GM21723 (cell line): ENCODE data around the gene NSMF.

Experiments used
- ATAC-seq: cut with Tn5 transposase; IDR thresholded peaks from one replicate; pipeline ENCODE4 v1.9.1; 2021; ENCODE audit warnings: mild to moderate bottlenecking, moderate library complexity; ENCODE audit not compliant: unreplicated experiment

The NSMF gene

DNA sequence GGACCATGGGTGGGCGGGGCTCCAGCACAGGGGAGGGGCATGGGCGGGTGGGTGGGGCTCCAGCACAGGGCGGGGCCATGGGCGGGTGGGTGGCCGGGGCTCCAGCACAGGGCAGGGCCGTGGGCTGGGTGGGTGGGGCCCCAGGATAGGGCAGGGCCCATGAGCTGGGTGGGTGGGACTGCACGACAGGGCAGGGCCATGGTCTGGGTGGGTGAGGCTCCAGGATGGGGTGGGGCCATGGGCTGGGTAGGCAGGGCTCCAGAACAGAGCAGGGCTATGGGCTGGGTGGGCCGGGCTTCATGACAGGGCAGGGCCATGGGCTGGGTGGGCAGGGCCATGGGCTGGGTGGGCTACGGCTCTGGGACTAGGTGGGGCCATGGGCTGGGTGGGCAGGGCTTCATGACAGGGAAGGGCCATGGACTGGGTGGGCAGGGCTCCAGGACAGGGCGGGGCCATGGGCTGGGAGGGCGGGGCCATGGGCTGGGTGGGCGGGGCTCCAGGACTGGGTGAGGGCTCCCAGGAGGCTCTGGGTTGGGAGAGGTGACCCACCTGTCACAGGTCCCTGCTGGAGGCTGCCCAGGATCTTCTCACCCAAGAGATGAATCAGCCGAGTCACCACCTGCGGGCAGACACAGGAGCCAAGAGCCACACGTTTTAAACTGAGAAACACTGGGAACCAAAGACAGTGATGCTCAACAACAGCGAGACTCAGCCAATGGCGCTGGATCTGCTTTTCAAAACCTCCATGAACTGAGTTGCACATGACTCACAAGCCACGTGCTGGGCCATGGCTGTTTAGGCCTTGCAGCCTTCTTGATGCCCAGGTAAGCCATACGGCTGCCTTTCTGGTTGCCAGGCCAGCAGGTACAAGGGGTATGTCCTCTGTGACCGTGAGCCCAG is 33.6 kb upstream of the NSMF start:
- ATAC-seq, result no peak

DNA sequence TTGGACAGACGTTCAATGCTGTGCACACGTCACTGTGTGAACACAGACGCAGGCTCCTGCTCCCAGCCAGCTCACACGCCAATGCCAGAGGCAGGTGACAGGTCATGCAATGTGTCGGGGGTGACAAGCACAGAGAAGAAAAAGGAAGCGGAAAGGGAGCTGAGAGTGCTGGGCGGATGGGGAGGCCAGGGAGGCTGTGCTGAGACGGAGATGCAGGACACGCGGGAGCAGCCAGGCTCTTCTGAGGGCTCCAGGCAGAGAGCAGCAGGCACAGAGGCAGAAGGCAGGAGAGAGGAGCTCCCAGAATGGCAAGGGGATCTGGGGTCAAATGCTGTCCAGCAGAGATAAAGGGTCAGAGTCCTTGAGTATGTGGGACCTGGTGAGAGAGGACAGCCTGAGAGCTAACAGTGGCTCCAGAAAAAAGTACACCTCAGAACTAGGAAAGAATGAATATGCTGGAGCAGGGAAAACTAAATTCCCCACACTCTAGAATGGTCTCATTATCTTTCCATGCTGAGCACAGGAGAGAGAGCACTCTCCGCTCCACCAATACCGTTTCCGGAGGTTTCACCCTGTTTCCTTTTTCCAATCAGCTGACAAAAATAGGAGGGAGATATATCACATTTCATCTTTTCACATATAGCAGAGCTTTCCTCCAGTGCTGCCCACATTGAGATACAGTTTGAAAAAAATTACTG is 32.8 kb upstream of the NSMF start:
- no peak for ATAC-seq

DNA sequence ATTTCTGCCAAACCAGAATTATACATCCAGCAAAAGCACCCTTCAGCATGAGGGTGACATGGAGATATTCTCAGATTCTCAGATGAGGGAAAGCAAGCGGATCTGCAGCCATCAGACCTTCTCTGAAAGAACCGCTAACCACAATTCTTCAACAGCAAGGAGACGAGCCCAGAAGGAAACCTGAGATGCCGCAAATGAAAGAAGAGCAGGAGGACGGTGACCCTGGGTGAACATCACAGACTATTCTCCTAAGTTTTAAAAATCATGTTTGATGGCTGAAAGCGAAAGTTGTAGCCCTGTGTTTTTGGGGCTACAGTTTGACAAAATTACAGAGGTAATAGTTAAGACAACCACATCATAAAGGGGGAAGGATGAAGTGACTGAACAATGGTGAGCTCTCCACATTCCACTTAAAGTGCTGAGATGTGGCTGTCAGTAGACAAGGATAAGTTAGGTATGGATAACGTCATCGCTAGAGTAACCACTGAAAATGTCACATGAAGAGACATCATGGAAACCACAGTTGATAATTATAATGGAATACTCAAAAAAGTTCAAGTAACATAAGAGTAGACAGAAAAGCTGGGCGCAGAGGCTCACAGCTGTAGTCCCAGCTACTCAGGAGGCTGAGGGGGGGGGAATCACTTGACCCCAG is 31.5 kb upstream of the NSMF start:
- no peak for ATAC-seq

DNA sequence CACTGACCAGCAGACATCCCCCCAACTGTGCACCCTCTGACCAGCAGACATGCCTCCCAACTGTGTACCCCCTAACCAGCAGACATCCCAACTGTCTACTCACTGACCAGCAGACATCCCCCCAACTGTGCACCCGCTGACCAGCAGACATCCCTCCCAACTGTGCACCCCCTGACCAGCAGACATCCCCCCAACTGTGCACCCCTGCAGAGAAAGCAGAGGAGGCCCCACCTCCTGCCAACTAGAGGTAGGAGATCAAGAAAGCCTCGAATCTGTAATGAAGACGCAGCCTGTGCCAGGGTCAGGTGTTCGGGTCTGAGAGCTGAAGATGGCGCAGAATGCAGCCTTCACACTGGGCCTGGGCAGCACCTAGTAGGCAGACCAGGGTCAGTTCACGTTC is 29.8 kb upstream of the NSMF start:
- ATAC-seq, result no peak

DNA sequence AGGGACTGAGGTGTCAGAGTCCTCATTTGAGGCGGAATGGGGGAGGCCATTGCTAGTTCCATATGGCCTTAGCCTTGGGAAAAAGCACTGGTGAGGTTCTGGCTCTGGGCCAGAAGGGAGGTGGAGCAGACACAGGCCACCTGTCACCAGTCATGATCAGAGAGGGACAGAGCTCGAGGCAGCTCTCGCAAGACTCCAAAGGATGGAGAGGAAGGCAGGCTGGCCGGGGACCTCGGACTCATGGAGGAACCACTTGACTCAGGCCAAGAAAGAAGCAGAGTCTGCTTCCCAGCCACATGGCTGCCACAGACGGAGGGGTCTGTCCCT is 29.2 kb upstream of the NSMF start:
- ATAC-seq, result no peak

DNA sequence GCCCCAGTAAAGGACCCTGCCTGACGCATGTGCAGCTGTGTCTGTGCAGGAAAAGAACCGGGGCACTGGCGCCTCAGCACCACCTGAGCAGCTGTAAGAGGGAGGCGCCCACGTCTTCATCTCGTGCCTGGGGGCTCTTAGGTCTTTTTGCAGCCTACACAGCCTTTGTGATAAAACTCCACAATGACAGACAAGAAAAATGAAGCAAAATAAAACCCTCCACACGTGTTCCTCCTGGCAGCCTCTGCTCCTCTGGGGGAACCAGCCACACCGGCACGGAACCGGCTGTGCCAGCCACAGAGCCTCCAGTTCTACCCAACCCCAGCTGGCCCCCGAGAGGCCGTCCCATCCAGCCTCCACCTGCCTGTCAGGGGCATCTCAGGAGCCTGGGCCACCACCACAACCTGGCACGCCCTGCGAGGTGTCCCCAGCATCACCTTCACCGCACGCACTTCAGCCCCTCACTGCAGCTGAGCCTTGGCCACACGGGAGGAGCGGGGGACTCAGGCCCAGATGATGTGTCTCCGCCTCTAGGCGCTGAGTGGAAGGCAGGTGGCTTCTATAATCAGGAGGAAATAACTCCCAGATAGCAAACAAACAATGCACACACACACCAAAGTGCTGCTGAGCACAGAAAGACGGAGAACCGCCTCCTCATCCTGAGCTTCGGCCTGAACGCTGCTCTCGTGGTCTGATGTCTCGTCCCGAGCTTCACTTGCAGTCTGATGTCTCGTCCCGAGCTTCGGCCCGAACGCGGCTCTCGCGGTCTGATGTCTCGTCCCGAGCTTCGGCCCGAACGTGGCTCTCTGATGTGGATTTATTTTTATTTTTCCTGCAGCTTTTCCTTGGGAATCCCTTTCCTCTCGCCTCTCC is 28.6 kb upstream of the NSMF start:
- ATAC-seq, result no peak

DNA sequence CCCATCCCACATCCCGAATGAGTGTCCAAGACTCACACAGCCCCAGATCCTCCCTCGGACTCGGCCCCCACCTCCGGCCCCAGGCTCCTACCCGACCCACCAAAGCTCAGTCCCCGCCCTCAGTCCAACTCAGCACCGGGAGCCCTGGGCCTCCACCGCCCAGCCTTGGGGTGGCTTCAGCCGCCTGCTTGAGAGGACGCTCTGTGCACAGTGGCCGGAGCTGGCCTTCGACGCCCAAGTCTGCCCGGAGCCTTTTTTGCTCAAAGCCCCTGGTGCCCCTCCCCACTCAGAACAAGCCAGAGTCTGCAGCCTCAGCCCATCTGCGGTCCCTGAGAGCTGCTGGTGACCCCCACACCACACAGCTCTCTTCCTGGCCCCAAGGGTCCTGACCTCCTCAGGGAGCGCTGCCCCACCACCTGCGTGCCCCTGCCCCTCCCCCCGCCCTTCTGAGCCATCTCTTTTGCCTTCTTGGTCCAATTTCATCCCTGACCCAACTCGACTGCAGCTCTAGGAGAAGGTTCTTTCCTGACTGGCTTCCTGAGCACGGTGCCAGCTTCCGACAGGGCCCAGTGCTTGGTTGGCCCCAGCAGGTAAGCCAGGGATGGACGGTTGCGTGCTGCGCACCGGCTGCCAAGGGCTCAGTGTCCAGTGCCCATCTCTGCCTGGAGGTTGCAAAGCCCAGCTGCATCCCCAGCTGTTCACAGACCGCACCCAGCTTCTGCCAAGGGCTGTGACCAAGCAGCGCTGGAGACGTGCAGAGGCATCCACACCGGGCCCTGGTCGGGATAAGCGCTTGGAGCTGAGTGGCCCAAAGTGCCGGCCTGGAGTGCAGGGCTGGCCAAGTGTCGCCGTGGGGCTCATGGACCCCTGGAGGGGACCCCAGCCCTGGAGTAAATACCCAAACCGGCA is 27.7 kb upstream of the NSMF start:
- ATAC-seq, result no peak

DNA sequence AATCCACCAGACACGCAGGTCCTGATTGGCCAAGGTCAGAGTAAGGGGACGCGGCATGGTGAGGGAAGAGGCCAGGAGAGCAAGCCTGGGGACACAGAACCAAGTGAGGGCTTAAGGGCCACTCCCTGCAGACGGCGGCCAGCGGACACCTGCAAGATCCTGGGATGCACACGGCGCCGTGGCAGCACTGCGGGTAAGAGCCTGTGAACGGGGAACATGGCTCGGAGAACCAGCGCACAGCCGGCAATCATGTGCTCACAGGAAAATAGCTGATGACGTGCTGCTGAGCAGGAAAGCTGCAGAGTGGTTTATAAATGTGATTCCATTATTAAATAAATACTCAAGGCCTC is 27.0 kb upstream of the NSMF start:
- ATAC-seq, result no peak

DNA sequence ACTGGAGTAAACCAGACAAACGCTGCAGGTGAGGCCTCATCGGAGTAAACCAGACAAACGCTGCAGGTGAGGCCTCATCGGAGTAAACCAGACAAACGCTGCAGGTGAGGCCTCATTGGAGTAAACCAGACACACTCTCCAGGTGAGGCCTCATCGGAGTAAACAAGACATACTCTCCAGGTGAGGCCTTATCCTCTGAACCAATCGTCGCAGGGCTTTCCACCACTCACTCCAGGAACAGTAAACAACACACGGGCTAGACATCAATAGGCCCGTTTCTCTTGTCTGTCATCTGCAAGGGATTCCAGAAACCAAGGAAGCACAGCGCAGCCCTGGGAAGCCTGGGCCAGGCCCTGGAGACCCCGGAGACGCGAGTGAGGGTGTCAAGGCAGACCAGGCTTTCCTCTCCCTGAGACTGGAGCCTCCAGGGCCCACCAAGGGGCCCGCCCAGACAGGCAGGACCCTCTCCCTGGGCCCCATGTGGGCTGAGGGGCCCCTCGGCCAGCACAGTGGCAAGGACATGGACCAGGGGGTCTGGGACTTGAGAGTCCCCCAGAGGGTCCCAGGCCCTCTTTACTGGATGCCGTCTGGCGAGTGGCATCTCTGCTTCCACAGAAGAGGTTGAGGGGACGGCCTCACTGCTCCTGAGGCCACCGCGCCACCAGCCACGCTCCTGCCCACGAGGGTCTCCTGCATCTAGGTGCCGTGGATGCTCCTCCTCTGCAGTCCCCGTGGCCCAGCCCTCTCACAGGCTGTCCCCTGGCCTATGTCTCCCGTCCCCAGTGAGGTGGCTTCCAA is 26.4 kb upstream of the NSMF start:
- no peak for ATAC-seq

DNA sequence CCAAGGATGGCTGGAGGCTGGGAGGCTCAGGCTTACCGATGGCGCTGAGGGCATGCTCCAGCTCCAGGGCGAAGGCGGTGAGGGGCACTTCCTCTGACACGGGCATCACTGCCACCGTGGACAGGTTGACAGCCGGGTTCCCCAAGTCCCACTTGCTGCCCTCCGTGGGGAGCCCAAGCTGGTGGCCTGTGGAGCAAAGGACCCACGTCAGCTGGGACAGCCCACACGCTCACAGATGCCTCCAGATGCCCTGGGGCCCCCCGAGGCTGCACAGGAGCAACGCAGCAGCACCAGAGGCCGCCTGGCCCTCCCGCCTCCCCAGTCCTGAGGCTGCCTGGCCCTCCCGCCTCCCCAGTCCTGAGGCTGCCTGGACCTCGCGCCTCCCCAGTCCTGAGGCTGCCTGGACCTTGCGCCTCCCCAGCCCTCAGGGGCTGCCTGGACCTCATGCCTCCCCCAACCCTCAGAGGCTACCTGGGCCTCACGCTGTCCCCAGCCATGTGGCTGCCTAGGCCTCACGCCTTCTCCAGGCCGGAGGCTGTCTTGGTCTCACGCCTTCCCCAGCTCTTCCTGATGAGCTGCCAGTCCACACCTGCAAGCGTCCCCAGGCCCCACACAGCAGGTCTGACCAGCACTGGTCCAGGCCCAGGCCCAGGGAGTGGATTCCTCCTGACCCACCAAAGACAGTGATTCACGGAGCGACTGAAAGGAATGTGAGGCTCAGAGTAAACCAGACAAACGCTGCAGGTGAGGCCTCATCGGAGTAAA is 25.6 kb upstream of the NSMF start:
- no peak for ATAC-seq

DNA sequence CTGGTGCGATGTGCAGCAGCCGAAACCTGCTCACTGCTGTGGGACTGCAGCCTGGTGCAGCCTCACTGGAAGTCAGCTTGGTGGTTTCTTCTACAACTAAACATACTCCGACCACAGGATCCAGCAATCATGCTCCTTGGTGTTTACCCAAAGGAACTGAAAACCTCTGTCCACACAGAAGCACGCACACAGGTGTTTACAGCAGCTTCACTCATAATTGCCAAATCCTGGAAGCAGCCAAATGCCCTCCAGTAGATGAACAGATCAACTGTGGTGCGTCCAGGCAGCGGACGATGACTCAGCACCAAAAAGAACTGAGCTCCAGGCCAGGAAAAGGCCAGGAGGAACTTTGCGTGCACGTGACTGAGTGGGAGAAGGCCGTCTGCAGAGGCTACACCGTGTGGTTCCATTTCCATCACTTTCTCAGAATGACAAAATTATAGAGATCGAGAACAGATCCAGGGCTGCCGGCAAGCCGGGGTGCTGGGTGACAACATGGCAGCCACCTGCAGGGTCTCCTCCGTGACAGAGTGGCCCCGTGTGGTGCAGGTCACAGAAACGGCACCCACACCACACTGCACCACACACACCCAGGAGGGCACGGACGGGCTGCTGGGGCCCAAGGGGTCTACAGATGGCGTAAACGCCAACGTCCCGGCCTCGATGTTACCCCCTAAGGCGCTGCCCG is 23.1 kb upstream of the NSMF start:
- ATAC-seq, result no peak

DNA sequence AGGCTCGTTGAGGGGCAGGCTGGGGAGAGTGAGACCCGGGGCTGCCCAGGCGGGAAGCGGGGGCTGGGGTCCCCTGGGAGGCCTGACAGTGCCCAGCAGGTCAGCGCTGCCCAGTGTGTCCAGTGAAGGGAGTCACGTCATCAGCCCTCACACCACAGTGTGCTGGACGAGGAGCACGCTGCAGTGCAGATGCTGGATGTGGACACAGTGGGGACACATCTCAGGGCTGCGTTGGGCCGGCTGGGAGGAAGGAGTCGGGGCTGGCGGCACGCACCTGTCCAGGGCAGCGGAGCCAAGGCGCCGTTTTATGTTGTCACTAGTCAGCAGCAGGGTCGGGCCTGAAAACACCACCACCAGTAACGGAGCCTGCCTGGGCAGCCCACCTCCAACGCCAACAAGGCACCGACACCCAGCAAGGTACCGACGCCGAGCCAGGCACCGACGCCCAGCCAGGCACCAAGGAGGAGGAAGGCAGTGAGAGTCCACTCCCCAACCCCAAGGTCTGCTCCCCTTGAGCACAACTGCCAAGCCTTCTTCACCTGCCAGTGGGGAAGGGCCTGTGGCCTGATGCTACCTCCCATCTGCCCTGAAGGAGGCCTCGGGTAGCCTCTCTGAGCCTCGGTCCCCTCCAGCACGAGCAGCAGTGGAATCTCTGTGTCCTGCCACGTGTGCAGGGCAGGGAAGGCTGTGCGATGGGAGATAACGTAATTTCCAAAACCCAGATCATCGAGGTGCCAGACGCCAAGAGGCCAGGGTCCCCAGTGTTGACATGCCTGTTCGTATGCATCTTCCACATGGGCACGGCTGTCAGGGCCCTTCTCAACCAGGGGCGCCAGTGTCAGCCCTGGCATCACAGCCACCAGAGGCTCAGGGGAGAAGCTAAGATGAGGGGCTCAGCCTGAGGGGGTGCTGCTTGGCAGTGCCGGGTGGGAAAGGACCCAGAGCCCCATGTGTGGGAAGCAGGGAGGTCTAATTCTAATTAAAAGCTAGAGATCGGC is 21.9 kb upstream of the NSMF start:
- ATAC-seq, result no peak

DNA sequence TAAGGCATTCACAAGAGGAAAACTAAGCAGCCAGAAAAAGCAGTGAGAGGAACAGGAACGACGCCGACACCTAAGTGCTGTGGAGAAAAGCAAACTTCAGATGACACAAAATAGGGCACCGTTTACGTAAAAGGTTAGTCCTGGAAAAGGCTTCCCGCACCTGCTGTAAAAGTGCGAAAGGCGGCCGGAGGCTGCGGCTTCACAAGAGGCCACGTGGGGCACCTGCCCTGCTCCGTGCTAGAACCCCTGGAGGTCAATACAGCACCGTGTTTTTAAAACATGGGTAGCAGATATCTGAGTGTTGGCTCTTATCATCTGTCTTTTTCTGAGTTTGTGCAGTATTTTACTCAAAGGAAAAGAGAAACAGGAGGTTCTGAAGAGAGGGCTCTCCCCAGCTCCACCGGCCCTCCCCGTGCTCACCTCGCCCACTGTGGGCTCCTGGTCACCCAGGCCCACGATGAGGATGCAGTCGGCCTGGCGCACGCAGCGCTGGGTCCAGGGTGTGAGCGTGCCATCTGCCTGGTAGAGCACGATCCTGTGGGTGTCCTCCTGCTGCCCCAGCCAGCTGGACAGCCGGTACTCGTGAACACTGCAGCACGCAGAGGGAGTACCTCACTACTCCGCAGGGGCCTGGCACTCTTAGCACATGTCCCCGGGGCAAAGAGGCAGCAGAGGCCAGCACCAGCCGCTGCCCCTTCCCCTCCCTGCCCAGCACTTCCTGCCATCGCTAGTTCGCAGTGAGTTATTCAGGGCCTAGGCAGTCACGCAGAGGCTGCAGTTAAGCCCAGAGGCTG is 21.0 kb upstream of the NSMF start:
- no peak for ATAC-seq

DNA sequence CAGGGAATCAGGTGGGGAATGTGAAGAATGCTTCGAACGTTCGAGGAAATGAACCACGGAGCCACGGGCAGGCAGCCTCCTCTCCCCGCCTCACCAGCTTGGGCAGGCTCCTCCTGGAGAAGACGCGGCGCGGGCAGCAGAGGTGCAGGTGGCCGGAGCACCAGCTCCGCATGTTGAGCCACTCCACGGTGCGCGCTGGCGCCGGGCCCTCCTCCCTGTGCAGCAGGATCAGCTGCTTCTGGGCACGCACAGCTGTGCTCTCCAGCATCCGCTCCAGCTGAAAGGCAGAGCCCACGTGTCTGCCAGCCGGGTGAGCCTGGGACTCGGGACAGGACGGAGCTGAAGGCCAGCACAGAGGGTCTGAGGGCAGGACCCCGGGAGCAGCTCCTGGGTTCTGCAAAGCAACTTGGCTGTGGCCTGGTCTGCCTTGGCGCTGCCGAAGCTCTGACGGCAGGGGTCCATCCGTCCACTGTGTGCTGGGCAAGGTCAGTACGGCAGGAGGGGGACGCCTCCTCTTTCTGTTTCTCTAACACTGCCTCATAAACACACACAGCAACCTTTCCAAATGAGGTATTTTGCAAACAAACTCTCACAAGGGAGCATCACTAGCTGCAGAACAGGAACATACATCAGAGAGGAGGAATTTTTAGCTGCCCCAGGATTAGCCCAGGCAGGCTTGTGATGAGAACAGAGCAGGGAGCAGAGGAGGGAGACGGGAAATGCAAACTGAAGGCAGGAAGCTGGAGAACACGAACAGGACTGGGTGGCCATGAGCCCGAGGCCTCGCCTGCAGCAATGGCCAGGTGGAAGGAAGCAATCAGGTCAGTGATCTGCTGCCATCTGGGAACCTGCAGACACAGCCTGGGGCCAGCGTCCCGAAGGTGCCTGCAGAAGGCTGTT is 20.1 kb upstream of the NSMF start:
- ATAC-seq, result no peak

DNA sequence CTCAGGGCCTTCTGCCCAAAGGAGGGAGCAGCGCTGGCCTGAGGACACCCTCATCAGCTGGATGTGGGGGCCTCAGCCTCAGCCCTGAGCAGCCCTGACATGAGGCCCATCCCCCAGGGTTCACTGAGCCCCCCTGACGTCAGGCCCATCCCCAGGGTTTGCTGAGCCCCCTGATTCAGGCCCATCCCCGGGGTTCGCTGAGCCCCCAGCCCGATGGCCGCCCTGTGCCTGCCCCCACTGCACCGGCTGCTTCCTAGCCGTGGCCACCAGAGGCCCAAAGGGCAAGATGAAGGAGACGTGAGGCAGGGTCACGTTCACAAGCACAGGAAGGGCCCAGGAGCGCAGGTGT is 19.5 kb upstream of the NSMF start:
- ATAC-seq, result no peak
